ENCODE results near the gene PTPRG.
A peak's percentile ranks its signal among the peaks of the same experiment; 100 is the strongest.

The PTPRG gene

GRCh38 chr3:62188681-62189375, 627.5 kb downstream of the PTPRG start:
- peak; percentile 80 for DNase-seq (ENCODE audit: low read depth)

DNA sequence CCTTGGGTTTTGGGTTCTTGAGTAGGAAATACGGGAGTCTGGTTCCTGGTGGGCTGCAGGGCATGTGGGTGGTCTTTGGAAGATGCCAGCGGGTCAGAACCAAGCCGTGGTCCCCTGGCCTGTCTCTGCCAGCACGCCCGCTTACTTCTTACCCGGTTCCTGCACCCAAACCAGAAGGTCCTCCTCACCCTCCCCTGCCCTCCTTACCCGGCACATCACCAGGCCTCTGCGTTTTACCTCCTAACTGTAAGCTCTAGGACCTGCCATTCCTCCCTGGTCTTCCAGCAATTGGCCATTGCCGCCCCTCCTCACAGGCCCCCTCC, 628.0 kb downstream of the PTPRG start:
- DNase-seq (ENCODE audit: low read depth): no peak

DNA sequence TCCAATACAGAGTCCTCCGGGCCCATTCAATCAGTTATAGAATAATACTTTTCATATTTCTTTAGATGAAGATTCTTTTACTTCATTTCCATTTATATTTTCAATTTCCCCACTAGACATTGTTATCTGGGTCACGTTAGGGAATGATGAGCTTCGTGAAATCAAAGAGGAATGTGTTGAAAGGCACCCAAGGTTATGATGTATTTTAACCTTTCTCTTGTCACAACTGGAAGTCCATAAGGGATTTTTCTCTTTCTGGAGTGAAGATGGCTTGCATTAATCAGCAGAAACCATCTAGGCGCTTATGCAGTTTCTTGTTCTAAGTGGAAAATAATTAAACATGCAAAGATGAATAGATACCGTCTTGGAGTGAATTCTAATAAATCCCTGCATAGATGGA, 631.5 kb downstream of the PTPRG start:
- DNase-seq (ENCODE audit: low read depth): no peak

GRCh38 chr3:62193586-62194345, 632.4 kb downstream of the PTPRG start:
- DNase-seq (ENCODE audit: low read depth): no peak

DNA sequence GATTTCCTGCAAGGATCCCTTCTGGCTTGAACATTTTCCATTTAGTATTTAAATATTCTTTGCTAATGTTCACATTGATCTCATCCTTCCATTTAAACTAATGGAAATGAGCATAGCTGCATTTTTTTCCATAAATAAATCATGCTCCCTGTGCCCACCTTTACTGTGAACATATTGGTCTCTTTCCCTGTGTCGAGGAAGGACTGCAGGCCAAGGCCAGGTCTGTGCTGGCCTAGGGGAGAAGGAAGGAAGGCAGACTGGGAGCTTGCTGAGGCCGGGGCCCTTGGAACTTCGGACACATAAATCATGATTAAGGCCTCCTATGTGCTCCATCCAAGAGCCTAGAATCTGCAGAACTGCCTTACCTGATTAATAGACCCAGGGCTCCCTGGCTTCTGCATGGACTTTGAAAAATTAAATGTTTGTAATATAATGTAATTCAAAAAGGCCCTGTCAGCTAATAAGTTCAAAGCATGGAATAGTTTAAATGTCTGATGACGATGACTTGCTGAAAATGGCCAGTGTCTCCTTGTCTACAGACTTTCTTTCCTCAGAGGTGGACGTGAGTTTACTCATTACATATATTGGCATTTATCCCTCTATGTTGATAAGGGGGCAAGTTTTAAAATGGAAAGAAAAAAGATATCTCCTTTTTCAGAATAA, 636.1 kb downstream of the PTPRG start:
- no peak for DNase-seq (ENCODE audit: low read depth)

- no peak for DNase-seq (ENCODE audit: low read depth)
These were observed 637.8 kb downstream of the PTPRG start for GRCh38 chr3:62199126-62199525.

DNA sequence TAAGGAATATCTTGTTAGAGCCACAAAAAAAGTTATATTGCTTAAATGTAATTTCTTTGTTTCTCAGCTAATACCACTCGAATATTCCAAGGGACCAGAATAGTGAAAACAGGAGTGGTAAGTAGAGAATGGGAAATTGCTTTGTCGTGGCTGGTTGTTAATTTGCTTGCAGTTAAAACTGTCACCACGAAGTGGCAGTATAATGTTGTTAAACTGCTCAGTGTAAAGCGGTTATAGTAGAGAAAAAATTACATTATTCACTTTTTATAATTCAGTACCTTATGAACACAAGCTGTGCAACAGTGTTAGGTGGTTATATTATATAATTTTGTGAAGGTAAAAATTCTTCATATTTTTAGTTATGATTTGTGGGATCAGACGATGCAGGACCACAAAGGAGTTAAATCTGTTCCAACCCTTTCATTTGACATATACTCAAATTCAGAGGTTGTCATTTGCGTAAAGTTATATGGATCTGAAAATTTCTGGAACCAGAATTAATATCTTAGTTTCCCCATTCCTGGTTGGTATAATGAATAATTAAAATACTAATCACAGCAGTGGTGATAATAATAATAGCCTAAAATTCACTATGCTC, 640.2 kb downstream of the PTPRG start:
- peak; percentile 43 for DNase-seq (ENCODE audit: low read depth)

DNA sequence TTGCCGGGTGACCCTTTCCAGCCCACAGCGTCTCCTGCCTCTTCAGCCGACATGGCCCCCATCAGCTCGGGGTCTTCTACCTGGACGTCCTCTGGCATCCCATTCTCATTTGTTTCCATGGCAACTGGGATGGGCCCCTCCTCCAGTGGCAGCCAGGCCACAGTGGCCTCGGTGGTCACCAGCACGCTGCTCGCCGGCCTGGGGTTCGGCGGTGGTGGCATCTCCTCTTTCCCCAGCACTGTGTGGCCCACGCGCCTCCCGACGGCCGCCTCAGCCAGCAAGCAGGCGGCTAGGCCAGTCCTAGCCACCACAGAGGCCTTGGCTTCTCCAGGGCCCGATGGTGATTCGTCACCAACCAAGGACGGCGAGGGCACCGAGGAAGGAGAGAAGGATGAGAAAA, 641.8 kb downstream of the PTPRG start:
- DNase-seq (ENCODE audit: low read depth): no peak

GRCh38 chr3:62203561-62203960, 642.2 kb downstream of the PTPRG start:
- DNase-seq (ENCODE audit: low read depth): no peak

GRCh38 chr3:62207197-62207596, 645.8 kb downstream of the PTPRG start:
- DNase-seq (ENCODE audit: low read depth): no peak

DNA sequence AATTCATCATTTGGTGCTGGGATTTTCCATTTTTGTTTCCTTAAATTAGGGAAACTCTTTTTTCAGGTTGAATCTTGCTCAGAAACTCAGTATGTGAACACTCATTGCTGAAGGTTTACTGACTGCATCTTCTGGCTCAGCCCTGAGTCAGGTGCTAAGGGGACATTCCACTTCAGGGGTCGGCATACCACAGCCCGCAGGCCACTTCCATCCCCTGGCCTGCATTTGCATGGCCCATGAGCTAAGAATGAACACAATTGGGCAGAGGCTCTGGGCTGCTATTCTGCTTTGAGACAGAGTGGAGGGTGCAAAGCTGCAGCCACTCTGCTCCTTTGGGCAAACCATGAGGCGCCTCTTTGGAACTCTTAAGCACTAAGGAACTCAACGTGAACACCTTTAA, 647.0 kb downstream of the PTPRG start:
- DNase-seq (ENCODE audit: low read depth): no peak

- no peak for DNase-seq (ENCODE audit: low read depth)
These were observed 647.7 kb downstream of the PTPRG start for GRCh38 chr3:62209101-62209500.

GRCh38 chr3:62210011-62210410, 648.6 kb downstream of the PTPRG start:
- no peak for DNase-seq (ENCODE audit: low read depth)

DNA sequence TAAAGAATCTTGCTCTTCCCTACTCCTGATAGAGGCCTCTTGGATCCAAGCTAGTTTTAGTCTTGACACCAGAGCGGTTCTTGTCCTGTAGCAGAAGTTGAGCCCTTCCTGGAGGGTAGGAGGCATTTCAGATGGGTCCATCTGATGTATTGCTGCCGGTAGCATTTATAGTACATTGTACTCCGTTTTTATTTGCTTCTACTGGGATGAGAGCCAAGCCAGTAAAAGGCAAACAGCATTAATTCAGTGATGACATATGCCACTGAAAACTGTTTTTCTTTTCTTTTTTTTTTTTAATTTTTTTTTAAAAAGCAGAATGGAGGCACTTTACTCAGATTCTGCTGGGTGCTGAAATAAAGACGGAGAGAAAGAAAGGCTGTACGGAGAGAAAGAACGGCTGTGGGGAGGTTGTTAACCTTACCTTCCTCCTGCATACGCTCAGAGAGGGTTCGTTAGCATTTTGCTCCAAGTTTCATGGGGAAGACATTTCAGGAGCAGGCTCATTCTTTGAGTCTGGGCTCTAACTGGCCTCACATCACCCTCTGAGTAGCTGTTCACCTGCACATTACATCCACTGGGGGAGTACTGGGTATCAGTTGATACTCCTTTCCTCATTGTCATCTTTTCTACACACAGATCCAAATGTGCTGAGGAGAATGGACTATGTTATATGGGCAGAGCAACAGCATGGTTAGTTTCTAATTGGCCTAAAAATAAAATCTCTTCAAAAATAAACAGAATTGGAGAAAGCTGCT, 650.5 kb downstream of the PTPRG start:
- peak; percentile 39 for DNase-seq (ENCODE audit: low read depth)

GRCh38 chr3:62214850-62215249, 653.5 kb downstream of the PTPRG start:
- DNase-seq (ENCODE audit: low read depth): no peak

- no peak for DNase-seq (ENCODE audit: low read depth)
These were observed 659.2 kb downstream of the PTPRG start for GRCh38 chr3:62220616-62221015.

- DNase-seq (ENCODE audit: low read depth): peak; percentile 15
These were observed 663.7 kb downstream of the PTPRG start for GRCh38 chr3:62225051-62225450.

- no peak for DNase-seq (ENCODE audit: low read depth)
These were observed 665.4 kb downstream of the PTPRG start for GRCh38 chr3:62226601-62227339.

DNA sequence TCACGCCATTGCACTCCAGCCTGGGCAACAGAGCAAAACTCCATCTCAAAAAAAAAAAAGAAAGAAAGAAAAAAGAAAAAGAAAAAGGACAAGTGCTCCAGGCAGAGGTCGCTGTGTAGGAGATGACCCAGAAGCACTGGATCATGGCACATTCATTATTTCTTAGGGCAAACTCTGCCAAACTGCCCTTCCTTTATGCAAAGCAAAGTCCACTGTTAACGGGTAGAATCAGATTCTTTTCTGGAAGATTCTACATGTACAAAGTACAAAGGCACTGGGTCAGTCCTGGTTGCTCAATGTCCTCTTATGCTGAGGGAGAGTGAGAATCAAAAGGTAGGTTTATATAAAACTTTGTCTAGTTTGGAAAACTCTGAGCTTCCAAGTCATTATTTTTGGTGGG, 667.1 kb downstream of the PTPRG start:
- no peak for DNase-seq (ENCODE audit: low read depth)

DNA sequence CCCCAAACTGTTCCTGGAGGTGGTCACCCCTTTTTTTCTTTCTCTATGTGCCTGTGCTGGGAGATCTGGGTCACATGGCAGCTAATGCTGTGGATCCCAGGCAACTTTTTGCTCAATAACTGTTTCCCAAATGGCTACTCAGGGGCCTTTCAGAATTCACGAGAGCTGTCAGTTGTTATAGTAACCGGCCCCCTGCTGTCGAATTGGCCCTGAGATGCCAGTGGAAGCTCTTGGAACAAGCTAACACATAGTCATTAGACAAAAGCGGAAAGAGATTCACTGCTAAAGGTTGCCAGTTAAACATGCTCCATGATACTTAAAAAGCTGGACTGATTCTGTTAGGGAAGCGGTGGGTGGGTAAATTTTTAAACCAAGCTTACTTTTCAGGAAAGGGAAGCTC, 667.8 kb downstream of the PTPRG start:
- DNase-seq (ENCODE audit: low read depth): no peak

GRCh38 chr3:62229908-62230307, 668.5 kb downstream of the PTPRG start:
- peak; percentile 9 for DNase-seq (ENCODE audit: low read depth)

GRCh38 chr3:62233065-62233464, 671.7 kb downstream of the PTPRG start:
- DNase-seq (ENCODE audit: low read depth): no peak

Data from EH (cell line).